H9 (cell line): Measurements from ENCODE around the gene MITD1. TPM values are rescaled to one million over a fixed set of nuclear protein-coding genes. Genes with fewer than 3 reads are reported as not detected.
A peak's percentile ranks its signal among the peaks of the same experiment; 100 is the strongest.
"Not testable (repeated sequence)": the region's sequence is repeated elsewhere in the genome, so short reads cannot be mapped to it uniquely, and the experiment has no call there.

ENCODE experiments used
- DNase-seq: peaks from one replicate; pipeline ENCODE4 v3.0.0-alpha.2; 2017
- H2AFZ ChIP-seq: one replicate; pipeline ENCODE4 v1.6.1; 2013; ENCODE audit warnings: mild to moderate bottlenecking, low read length, control low read depth, moderate library complexity
- H2AK5ac ChIP-seq: 2 replicates; pipeline ENCODE4 v1.6.1; 2013; ENCODE audit warnings: low read length, control low read depth, mixed read lengths; ENCODE audit not compliant: insufficient read length
- H2BK120ac ChIP-seq: one replicate; pipeline ENCODE4 v1.6.1; 2013; ENCODE audit warnings: low read depth, mild to moderate bottlenecking, low read length, control low read depth, inconsistent platforms; ENCODE audit not compliant: poor library complexity, severe bottlenecking
- H2BK12ac ChIP-seq: 2 replicates; pipeline ENCODE4 v1.6.1; 2013; ENCODE audit warnings: low read length, control low read depth, mixed read lengths, low read depth; ENCODE audit not compliant: insufficient read length
- H2BK15ac ChIP-seq: 2 replicates; pipeline ENCODE4 v1.6.1; 2013; ENCODE audit warnings: low read depth, low read length, control low read depth
- H2BK20ac ChIP-seq: one replicate; pipeline ENCODE4 v1.6.1; 2013; ENCODE audit warnings: low read depth, mild to moderate bottlenecking, low read length, control low read depth, inconsistent platforms; ENCODE audit not compliant: poor library complexity, severe bottlenecking
- H2BK5ac ChIP-seq: 2 replicates; pipeline ENCODE4 v1.6.1; 2013; ENCODE audit warnings: low read length, control low read depth, mixed read lengths; ENCODE audit not compliant: insufficient read length
- H3K14ac ChIP-seq: 2 replicates; pipeline ENCODE4 v1.6.1; 2013; ENCODE audit warnings: low read length, control low read depth; ENCODE audit not compliant: insufficient read depth
- H3K18ac ChIP-seq: 2 replicates; pipeline ENCODE4 v1.6.1; 2013; ENCODE audit warnings: low read depth, mild to moderate bottlenecking, mixed read lengths, low read length, control low read depth; ENCODE audit not compliant: insufficient read length
- H3K23ac ChIP-seq: 2 replicates; pipeline ENCODE4 v1.6.1; 2013; ENCODE audit warnings: low read length, control low read depth, mixed read lengths, low read depth; ENCODE audit not compliant: insufficient read length
- H3K23me2 ChIP-seq: 2 replicates; pipeline ENCODE4 v1.6.1; 2013; ENCODE audit warnings: low read depth, mild to moderate bottlenecking, mixed read lengths, low read length, control low read depth; ENCODE audit not compliant: insufficient read length, poor library complexity, severe bottlenecking
- H3K27ac ChIP-seq: 2 replicates; pipeline ENCODE4 v1.5.1; 2013; ENCODE audit warnings: low read length, control low read depth, mixed read lengths, low read depth; ENCODE audit not compliant: insufficient read length
- H3K27me3 ChIP-seq: 2 replicates; pipeline ENCODE4 v1.6.1; 2013; ENCODE audit warnings: low read length, control low read depth, inconsistent platforms; ENCODE audit not compliant: insufficient read depth
- H3K4ac ChIP-seq: 2 replicates; pipeline ENCODE4 v1.6.1; 2013; ENCODE audit warnings: low read depth, mild to moderate bottlenecking, control low read depth, inconsistent platforms, low read length, moderate library complexity
- H3K4me1 ChIP-seq: 2 replicates; pipeline ENCODE4 v1.6.1; 2013; ENCODE audit warnings: low read length, control low read depth, inconsistent platforms; ENCODE audit not compliant: insufficient read depth
- H3K4me2 ChIP-seq: 2 replicates; pipeline ENCODE4 v1.6.1; 2013; ENCODE audit warnings: low read length, control low read depth, mixed read lengths; ENCODE audit not compliant: insufficient read length, insufficient read depth
- H3K56ac ChIP-seq: 2 replicates; pipeline ENCODE4 v1.6.1; 2013; ENCODE audit warnings: low read depth, mild to moderate bottlenecking, mixed read lengths, low read length, control low read depth; ENCODE audit not compliant: insufficient read length
- H3K79me1 ChIP-seq: 2 replicates; pipeline ENCODE4 v1.6.1; 2013; ENCODE audit warnings: low read depth, mild to moderate bottlenecking, moderate library complexity, low read length, control low read depth, inconsistent platforms; ENCODE audit not compliant: insufficient read depth, poor library complexity, severe bottlenecking
- H3K79me2 ChIP-seq: 2 replicates; pipeline ENCODE4 v1.6.1; 2013; ENCODE audit warnings: low read length, control low read depth, inconsistent platforms; ENCODE audit not compliant: insufficient read depth
- H3K9ac ChIP-seq: 2 replicates; pipeline ENCODE4 v1.6.1; 2013; ENCODE audit warnings: low read length, control low read depth, mixed read lengths; ENCODE audit not compliant: insufficient read length; ENCODE audit errors: extremely low read depth
- H3K9me3 ChIP-seq: one replicate; pipeline ENCODE4 v1.6.1; 2013; ENCODE audit warnings: low read depth, low read length, inconsistent platforms; ENCODE audit not compliant: control insufficient read depth
- H3T11ph ChIP-seq: one replicate; pipeline ENCODE4 v1.6.1; 2013; ENCODE audit warnings: mild to moderate bottlenecking, low read length, control low read depth, inconsistent platforms
- H4K20me1 ChIP-seq: one replicate; pipeline ENCODE4 v1.6.1; 2013; ENCODE audit not compliant: control insufficient read depth, insufficient read length, insufficient read depth
- H4K5ac ChIP-seq: 2 replicates; pipeline ENCODE4 v1.6.1; 2013; ENCODE audit warnings: low read depth, mild to moderate bottlenecking, mixed read lengths, low read length, control low read depth; ENCODE audit not compliant: insufficient read length
- H4K8ac ChIP-seq: replicated peaks from 2 replicates; pipeline ENCODE4 v1.6.1; 2013; ENCODE audit warnings: low read length, control low read depth, mixed read lengths, low read depth; ENCODE audit not compliant: insufficient read length
- H4K91ac ChIP-seq: 2 replicates; pipeline ENCODE4 v1.6.1; 2013; ENCODE audit warnings: low read depth, mild to moderate bottlenecking, moderate library complexity, mixed read lengths, low read length, control low read depth; ENCODE audit not compliant: insufficient read length
- H3K27ac Mint-ChIP-seq, 3 experiments: 2 replicates in 2 of 3; 3 replicates in 1 of 3; pipeline ENCODE4 v1.8.0; 2020 to 2021; ENCODE audit warnings: mixed read lengths in 3 of 3, mild to moderate bottlenecking in 1 of 3, moderate library complexity in 1 of 3
- H3K27me3 Mint-ChIP-seq: 2 replicates; pipeline ENCODE4 v1.8.0; 2021; ENCODE audit warnings: low read depth, mild to moderate bottlenecking, moderate library complexity, mixed read lengths
- H3K36me3 Mint-ChIP-seq, 3 experiments: 2 replicates in 2 of 3; 3 replicates in 1 of 3; pipeline ENCODE4 v1.8.0; 2020 to 2021; ENCODE audit warnings: low read depth in 3 of 3, mixed read lengths in 3 of 3; ENCODE audit not compliant: insufficient read depth in 1 of 3
- H3K4me1 Mint-ChIP-seq, 2 experiments: 2 replicates each; pipeline ENCODE4 v1.8.0; 2020; ENCODE audit warnings: mixed read lengths in 2 of 2
- H3K4me3 Mint-ChIP-seq, 2 experiments: 2 replicates in 1 of 2; 3 replicates in 1 of 2; pipeline ENCODE4 v1.8.0; 2020 to 2021; ENCODE audit warnings: mild to moderate bottlenecking in 2 of 2, mixed read lengths in 2 of 2, moderate library complexity in 1 of 2
- H3K9me3 Mint-ChIP-seq, 2 experiments: 2 replicates in 1 of 2; 3 replicates in 1 of 2; pipeline ENCODE4 v1.8.0; 2020; ENCODE audit warnings: mild to moderate bottlenecking in 2 of 2, mixed read lengths in 2 of 2, moderate library complexity in 1 of 2
- WGBS: extraction: QIAGEN DNeasy Blood & Tissue Kit; methylation state at CpG from one replicate; pipeline ENCODE4 v1.1.7; 2013; ENCODE audit warnings: missing lambda C conversion rate, low lambda C conversion rate, mixed read lengths; ENCODE audit not compliant: insufficient read length; ENCODE audit errors: extremely low coverage; 5-methylcytosine and 5-hydroxymethylcytosine counted together
- total RNA-seq: library from RNA; stranded (reverse); gene quantifications from 2 replicates; pipeline ENCODE4 v1.2.1, GENCODE V29; 2021
- TF ChIP-seq, protein P1 (sequence below): fragments of 200-600 bp; sonication (generic); conservative IDR thresholded peaks from 3 replicates; pipeline ENCODE4 v1.8.0; 2021; ENCODE audit warnings: antibody characterized with exemption, mild to moderate bottlenecking

MITD1 gene
- total RNA-seq, 1 experiment from 2014 or later = 35.2 TPM

- no peak overlapping the region for H3K4ac ChIP-seq
- peak overlapping the region in 2 of 3 experiments; percentile 74 to 85; a peak in 3 of 7 replicates for H3K27ac Mint-ChIP-seq
- H3K27me3 ChIP-seq = no peaks in the 10 kb centered on the region
- no peak overlapping the region for H3K23ac ChIP-seq
- TF ChIP-seq, protein P1, sequence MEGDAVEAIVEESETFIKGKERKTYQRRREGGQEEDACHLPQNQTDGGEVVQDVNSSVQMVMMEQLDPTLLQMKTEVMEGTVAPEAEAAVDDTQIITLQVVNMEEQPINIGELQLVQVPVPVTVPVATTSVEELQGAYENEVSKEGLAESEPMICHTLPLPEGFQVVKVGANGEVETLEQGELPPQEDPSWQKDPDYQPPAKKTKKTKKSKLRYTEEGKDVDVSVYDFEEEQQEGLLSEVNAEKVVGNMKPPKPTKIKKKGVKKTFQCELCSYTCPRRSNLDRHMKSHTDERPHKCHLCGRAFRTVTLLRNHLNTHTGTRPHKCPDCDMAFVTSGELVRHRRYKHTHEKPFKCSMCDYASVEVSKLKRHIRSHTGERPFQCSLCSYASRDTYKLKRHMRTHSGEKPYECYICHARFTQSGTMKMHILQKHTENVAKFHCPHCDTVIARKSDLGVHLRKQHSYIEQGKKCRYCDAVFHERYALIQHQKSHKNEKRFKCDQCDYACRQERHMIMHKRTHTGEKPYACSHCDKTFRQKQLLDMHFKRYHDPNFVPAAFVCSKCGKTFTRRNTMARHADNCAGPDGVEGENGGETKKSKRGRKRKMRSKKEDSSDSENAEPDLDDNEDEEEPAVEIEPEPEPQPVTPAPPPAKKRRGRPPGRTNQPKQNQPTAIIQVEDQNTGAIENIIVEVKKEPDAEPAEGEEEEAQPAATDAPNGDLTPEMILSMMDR = 0 out of 3 replicates have a peak, but pooled peaks have one; percentile 10
- no peak overlapping the region for H3K4me3 Mint-ChIP-seq
- H4K5ac ChIP-seq = no peak overlapping the region
- H3T11ph ChIP-seq = no peak overlapping the region
- H3K9me3 Mint-ChIP-seq = peaks cover 6 to 13% of the 10 kb centered on the region in 2 experiments
- no peak overlapping the region for H2AFZ ChIP-seq
- H3K14ac ChIP-seq = no peak overlapping the region
- no peak overlapping the region for H2BK20ac ChIP-seq
- H2BK12ac ChIP-seq = no peak overlapping the region
- H3K4me1 Mint-ChIP-seq = no peaks in the 10 kb centered on the region
- H3K79me1 ChIP-seq = no peaks in the 10 kb centered on the region
- no peak overlapping the region for H3K4me2 ChIP-seq
- no peaks in the 10 kb centered on the region for H3K4me1 ChIP-seq
- H3K18ac ChIP-seq = no peak overlapping the region
- H4K8ac ChIP-seq = no peak overlapping the region
- H3K27ac ChIP-seq = no peak overlapping the region
- H3K9me3 ChIP-seq = no peaks in the 10 kb centered on the region
- H3K56ac ChIP-seq = no peak overlapping the region
- H2AK5ac ChIP-seq = no peak overlapping the region
- no peaks in the 10 kb centered on the region for H4K20me1 ChIP-seq
- no peak overlapping the region for H4K91ac ChIP-seq
- H2BK15ac ChIP-seq = no peak overlapping the region
- peaks cover 25 to 48% (median 36%) of the 10 kb centered on the region in 3 experiments for H3K36me3 Mint-ChIP-seq
- H3K9ac ChIP-seq = no peak overlapping the region
- H2BK5ac ChIP-seq = no peak overlapping the region
- H2BK120ac ChIP-seq = no peak overlapping the region
- DNase-seq = no peak
- H3K27me3 Mint-ChIP-seq = no peaks in the 10 kb centered on the region
- no peaks in the 10 kb centered on the region for H3K79me2 ChIP-seq
- H3K23me2 ChIP-seq = no peaks in the 10 kb centered on the region
- no CpG with 5 or more reads among the region's 6 CpGs for WGBS
These were observed 17.4 kb upstream of the MITD1 start for GRCh38 chr2:99198103-99198841.

- H2AK5ac ChIP-seq, H3K14ac ChIP-seq, H4K5ac ChIP-seq, H2BK12ac ChIP-seq, H3K9me3 ChIP-seq, H2BK120ac ChIP-seq, H3K4me2 ChIP-seq, H3K23me2 ChIP-seq, H2BK20ac ChIP-seq, H4K8ac ChIP-seq, H3K27ac Mint-ChIP-seq, H3K79me2 ChIP-seq, H3T11ph ChIP-seq, H4K91ac ChIP-seq, H3K27ac ChIP-seq, H2BK5ac ChIP-seq, H3K27me3 Mint-ChIP-seq, H3K79me1 ChIP-seq, H3K4me1 ChIP-seq, H2BK15ac ChIP-seq, H3K18ac ChIP-seq, H3K23ac ChIP-seq, H2AFZ ChIP-seq, H3K9ac ChIP-seq, H3K9me3 Mint-ChIP-seq, H3K4me1 Mint-ChIP-seq, H3K4me3 Mint-ChIP-seq, H3K27me3 ChIP-seq, DNase-seq, H4K20me1 ChIP-seq, H3K4ac ChIP-seq, H3K56ac ChIP-seq: not testable (repeated sequence)
- peaks cover 50 to 73% (median 71%) of the 10 kb centered on the region in 3 experiments for H3K36me3 Mint-ChIP-seq
- WGBS = no CpG with 5 or more reads among the region's 4 CpGs
These were observed 11.5 kb upstream of the MITD1 start for GRCh38 chr2:99192364-99192763.
